Kidney (tissue), 14 donors: ENCODE measurements around the gene SLC35D3. TPM values are rescaled to one million over a fixed set of nuclear protein-coding genes. Genes with fewer than 3 reads are reported as not detected.

Experiments used
- DNase-seq, 5 donors: peaks; one replicate each; pipeline ENCODE4 v3.0.0-alpha.2; 2013 to 2020
- FAIRE-seq: peaks from 2 replicates; lab custom pipeline; 2012; peaks lifted over from hg19 to GRCh38; lab: Jason Lieb, UNC
- H3K27ac ChIP-seq, 2 donors: one replicate each; pipeline ENCODE4 v1.7.0; 2013; ENCODE audit warnings: low read depth in 2 of 2, low read length in 2 of 2, inconsistent platforms in 1 of 2
- H3K27me3 ChIP-seq: one replicate; pipeline ENCODE4 v1.7.1; 2013; ENCODE audit warnings: low read length, inconsistent platforms; ENCODE audit not compliant: control insufficient read depth, insufficient read depth
- H3K36me3 ChIP-seq, 3 donors: one replicate each; pipeline versions ENCODE4 v1.7.0 to v1.7.1; 2013; ENCODE audit warnings: low read length in 3 of 3, control low read depth in 1 of 3, inconsistent platforms in 1 of 3; ENCODE audit not compliant: insufficient read depth in 3 of 3, control insufficient read depth in 2 of 3
- H3K4me1 ChIP-seq, 3 donors: one replicate each; pipeline versions ENCODE4 v1.7.0 to v1.7.1; 2013; ENCODE audit warnings: low read length in 3 of 3, inconsistent platforms in 1 of 3, low read depth in 1 of 3; ENCODE audit not compliant: control insufficient read depth in 2 of 3, insufficient read depth in 2 of 3
- H3K4me3 ChIP-seq, 3 donors: one replicate each; pipeline versions ENCODE4 v1.7.0 to v1.8.1; 2013; ENCODE audit warnings: low read length in 3 of 3, control low read depth in 1 of 3, inconsistent platforms in 1 of 3
- H3K9ac ChIP-seq, 3 donors: one replicate each; pipeline versions ENCODE4 v1.7.0 to v1.7.1; 2013; ENCODE audit warnings: low read length in 3 of 3, control low read depth in 1 of 3, inconsistent platforms in 1 of 3
- H3K9me3 ChIP-seq, 3 donors: one replicate each; pipeline versions ENCODE4 v1.7.0 to v1.7.1; 2013; ENCODE audit warnings: low read length in 3 of 3, control low read depth in 1 of 3, inconsistent platforms in 1 of 3; ENCODE audit not compliant: control insufficient read depth in 2 of 3, insufficient read depth in 1 of 3
- CTCF ChIP-seq: IDR thresholded peaks from 3 replicates; pipeline ENCODE4 v1.5.1; 2012; ENCODE audit warnings: mild to moderate bottlenecking, moderate library complexity, borderline replicate concordance; ENCODE audit not compliant: insufficient read depth; ENCODE audit errors: extremely low read depth
- intact Hi-C: fragments of 100-400 bp; cut with DNase I; formaldehyde crosslinking; loops from one replicate; pipeline ENCODE4 v1.11.1; 2022
- polyA plus RNA-seq: library from polyadenylated mRNA; stranded (reverse); fragments of 350-450 nt; fragmentation: Illumina TruSeq; extraction: RNeasy Lipid Tissue Mini Kit (QIAGEN cat#74804); gene quantifications from one replicate; pipeline ENCODE4 v1.2.3, GENCODE V29; 2014; ENCODE audit warnings: low read depth, low replicate concordance; ENCODE audit not compliant: insufficient read depth
- total RNA-seq: library from RNA; stranded (reverse); fragmentation: NEBNext Ultra II Directional; extraction: Animal tissue kit (Norgen Biotek cat#: 25700); gene quantifications from one replicate; pipeline ENCODE4 v1.2.1, GENCODE V29; 2021
- donor health status: control.
- donor health status: control.
- donor health status: control.
- donor health status: control.
- donor health status: control.
- donor health status: DM: yes; HTN: yes; CAD: no.
- donor health status: Normal renal cell carcinoma (clear cell type).

The SLC35D3 gene
- total and polyA plus RNA-seq, 2 donors from 2014 or later = not detected

- FAIRE-seq = no peak
- H3K36me3 ChIP-seq = no peaks in the 10 kb centered on the region
- intact Hi-C loops = no loop called here
- no peaks in the 10 kb centered on the region for H3K4me1 ChIP-seq
- no peak for DNase-seq
- no peaks in the 10 kb centered on the region for H3K9me3 ChIP-seq
- H3K9ac ChIP-seq = no peak overlapping the region
- no peak overlapping the region for H3K4me3 ChIP-seq
- no peak overlapping the region for H3K27ac ChIP-seq
- TF ChIP-seq CTCF = no peak
- H3K27me3 ChIP-seq = no peaks in the 10 kb centered on the region
Observed at GRCh38 chr6:136964398-136964797, 42.3 kb downstream of the SLC35D3 start.

GRCh38 chr6:136967876-136968752, 46.0 kb downstream of the SLC35D3 start:
- FAIRE-seq = no peak
- Histone ChIP-seq H3K9ac (no peak overlapping the region), H3K4me1 (no peaks in the 10 kb centered on the region), H3K9me3 (no peaks in the 10 kb centered on the region), H3K27ac (no peak overlapping the region), H3K27me3 (no peaks in the 10 kb centered on the region), H3K36me3 (no peaks in the 10 kb centered on the region), H3K4me3 (no peak overlapping the region)
- intact Hi-C loops = no loop called here
- peak in 4 of 5 donors; percentile 63 to 80 (median 74) for DNase-seq
- peak; percentile 27 for TF ChIP-seq CTCF

- intact Hi-C loops = no loop called here
- H3K4me1 ChIP-seq = no peaks in the 10 kb centered on the region
- no peak overlapping the region for H3K9ac ChIP-seq
- H3K36me3 ChIP-seq = no peaks in the 10 kb centered on the region
- FAIRE-seq = no peak
- H3K27ac ChIP-seq = no peak overlapping the region
- H3K4me3 ChIP-seq = no peak overlapping the region
- H3K27me3 ChIP-seq = no peaks in the 10 kb centered on the region
- DNase-seq = no peak
- TF ChIP-seq CTCF = no peak
- H3K9me3 ChIP-seq = no peaks in the 10 kb centered on the region
Observed at GRCh38 chr6:136968837-136969236, 46.7 kb downstream of the SLC35D3 start.
